Adrenal gland (tissue), 5 donors: ENCODE results near the gene ZSWIM5.

Experiments used
- POLR2A ChIP-seq, 2 donors: fragments of 450-650 bp; IDR thresholded peaks; one replicate each; pipeline ENCODE4 v1.6.1; 2017; ENCODE audit warnings: antibody characterized with exemption in 2 of 2, mild to moderate bottlenecking in 2 of 2, moderate library complexity in 1 of 2
- TF ChIP-seq, protein P1 (sequence below), 6 experiments: fragments of 450-650 bp in 4 of 6; fragments of 200-600 bp in 2 of 6; sonication (generic) in 1 of 6; IDR thresholded peaks; 1 replicate in 5 of 6; 2 replicates in 1 of 6; pipeline versions ENCODE4 v1.5.1 to v1.8.0; 2016 to 2021; ENCODE audit warnings: antibody characterized with exemption in 6 of 6, mild to moderate bottlenecking in 2 of 6, moderate library complexity in 1 of 6
- donor health status: DM: no; HTN: no; CAD: no.

DNA sequence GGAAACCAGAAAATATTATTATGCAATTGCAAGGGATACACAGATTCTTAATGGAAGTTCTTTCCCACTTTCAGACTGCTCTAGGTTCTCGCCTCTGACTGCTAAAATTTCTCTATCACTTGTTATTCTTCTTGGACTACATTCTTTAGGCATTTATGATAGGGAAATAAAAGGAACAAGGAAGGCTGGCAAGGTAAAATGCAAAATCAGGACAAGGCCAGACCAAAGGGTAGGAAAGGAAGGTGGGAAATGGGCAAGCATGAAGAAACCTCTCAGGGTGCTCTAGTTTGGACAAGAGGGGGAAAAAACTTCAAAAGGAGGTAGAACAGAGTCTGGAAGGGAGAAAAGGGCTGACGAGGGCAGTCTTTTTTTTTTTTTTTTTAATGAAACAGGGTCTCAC lies 168.2 kb downstream of the ZSWIM5 start:
- TF ChIP-seq POLR2A (IDR thresholded peaks at IDR 0.05), result no peak
- TF ChIP-seq, protein P1, sequence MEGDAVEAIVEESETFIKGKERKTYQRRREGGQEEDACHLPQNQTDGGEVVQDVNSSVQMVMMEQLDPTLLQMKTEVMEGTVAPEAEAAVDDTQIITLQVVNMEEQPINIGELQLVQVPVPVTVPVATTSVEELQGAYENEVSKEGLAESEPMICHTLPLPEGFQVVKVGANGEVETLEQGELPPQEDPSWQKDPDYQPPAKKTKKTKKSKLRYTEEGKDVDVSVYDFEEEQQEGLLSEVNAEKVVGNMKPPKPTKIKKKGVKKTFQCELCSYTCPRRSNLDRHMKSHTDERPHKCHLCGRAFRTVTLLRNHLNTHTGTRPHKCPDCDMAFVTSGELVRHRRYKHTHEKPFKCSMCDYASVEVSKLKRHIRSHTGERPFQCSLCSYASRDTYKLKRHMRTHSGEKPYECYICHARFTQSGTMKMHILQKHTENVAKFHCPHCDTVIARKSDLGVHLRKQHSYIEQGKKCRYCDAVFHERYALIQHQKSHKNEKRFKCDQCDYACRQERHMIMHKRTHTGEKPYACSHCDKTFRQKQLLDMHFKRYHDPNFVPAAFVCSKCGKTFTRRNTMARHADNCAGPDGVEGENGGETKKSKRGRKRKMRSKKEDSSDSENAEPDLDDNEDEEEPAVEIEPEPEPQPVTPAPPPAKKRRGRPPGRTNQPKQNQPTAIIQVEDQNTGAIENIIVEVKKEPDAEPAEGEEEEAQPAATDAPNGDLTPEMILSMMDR (IDR thresholded peaks at IDR 0.05), result no peak
